ENCODE data around the gene PRDM1.

PRDM1 gene

GRCh38 chr6:106097411-106098231, 11.5 kb downstream of the PRDM1 start:
- DNase-seq (ENCODE audit: low read depth), result no peak

DNA sequence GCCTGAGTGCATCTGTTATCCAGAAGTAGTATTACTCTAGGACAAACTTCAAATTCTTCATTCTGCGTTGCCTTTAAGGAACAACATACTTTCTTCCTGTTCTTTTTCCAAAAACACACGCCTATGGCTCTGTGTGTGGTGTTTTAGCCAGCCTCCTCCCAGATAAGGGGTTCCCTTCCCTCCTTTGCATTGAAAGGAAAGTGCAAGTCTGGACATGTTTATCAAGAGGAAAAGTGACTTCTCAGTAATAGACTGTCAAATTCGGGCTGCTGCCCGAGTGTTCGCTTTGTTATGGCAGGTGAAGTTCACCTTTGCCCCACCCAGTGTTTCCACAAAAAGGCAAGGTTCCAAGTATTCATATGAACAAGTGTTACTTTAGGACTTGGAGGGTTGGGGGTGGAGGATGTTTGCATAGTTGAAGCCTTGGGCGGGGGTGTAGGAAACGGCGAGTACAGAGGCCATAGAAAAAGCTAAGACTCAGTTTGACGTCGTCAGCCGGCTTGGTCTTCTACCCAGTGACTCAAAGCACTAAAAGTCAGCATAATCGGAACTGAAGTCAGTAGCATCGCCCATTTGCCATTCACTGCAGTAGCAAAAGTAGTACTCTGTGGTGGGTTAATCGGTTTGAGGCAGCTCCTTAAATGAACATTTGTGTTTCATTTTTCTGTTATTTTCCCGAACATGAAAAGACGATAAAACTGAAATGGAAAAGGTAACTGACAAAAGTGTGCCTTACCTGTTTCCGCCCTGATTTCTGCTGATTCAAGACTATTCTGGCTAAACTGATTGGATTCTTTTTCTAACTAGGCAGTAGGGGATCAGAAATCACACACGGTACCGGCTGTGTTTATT, 12.5 kb downstream of the PRDM1 start:
- DNase-seq (ENCODE audit: low read depth), result peak; percentile 70

- DNase-seq (ENCODE audit: low read depth), result no peak
Measured at GRCh38 chr6:106099235-106099537, 13.1 kb downstream of the PRDM1 start.

- no peak for DNase-seq (ENCODE audit: low read depth)
Measured at GRCh38 chr6:106100755-106101154, 14.6 kb downstream of the PRDM1 start.

DNA sequence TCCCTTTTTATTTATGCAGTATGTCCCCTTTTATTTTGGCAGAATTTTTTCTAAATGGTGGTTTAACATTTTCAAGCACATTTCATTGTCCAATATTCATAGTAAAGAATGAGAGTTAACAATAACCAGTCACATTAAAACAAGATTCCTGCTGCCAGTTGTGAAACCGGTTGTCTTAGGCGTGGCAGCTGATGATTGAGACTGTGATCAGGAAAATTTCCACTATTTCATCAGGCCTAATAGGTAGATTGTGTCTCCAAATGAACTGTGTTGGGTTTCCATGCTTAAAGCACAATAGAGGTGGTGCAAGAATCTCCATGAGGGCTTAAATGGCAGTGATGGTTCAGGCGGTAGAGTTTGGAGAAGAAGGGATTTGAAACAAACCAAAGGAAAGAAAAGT, 15.3 kb downstream of the PRDM1 start:
- no peak for DNase-seq (ENCODE audit: low read depth)

DNA sequence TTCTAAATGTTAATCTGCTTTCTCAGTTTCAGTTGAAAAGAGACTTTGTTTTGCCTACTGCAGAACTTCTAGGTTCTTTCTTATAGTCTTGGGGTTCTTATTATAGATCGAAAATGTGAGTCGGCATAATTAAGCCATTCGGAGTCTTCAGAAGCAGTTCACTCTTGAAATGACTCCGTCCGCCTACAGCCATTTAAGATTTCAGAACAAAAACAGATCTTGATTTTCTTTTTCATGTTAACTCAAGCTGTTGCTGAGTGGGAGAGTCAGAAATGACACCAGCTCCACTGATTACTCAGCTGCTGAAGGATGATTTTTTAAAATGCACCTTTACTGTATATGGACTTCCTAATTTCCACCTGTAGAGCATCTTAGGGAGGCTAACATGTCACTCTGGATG, 15.9 kb downstream of the PRDM1 start:
- peak; percentile 36 for DNase-seq (ENCODE audit: low read depth)

DNA sequence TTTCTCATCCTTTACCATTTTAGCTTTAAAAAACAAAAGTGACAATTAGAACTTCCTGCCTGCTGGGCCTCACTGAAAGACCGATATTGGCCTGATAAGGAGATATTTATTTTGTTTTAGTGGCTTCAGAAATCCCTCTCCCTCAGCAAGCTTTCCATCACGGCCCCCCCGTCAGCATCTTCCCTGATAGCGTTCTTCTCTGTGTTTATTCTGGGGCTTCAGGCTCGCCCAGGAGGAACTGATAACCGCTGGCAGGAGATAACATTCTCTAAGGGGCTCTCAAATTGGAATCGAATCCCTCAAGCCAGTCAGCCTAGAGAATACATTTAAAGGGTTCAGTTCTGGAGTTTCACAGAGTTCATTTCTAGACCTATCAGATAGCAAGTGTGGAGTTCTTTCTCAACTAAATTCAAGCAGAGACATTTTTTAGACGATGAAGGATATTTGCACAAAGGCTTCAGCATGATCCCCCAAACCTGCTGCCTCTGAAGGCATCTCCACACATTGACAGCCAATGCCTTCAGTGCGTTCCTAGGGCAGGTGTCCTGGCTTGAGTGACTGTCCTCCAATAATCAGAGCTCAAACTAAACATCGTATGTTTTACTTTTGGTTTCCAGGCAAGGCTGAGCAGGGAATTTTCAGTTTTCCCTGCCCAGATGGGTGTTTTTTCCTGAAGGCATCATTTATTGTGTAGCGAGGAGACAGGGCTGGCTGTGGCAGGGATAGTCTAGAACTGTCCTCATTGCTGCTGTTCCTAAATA, 17.0 kb downstream of the PRDM1 start:
- no peak for DNase-seq (ENCODE audit: low read depth)

DNA sequence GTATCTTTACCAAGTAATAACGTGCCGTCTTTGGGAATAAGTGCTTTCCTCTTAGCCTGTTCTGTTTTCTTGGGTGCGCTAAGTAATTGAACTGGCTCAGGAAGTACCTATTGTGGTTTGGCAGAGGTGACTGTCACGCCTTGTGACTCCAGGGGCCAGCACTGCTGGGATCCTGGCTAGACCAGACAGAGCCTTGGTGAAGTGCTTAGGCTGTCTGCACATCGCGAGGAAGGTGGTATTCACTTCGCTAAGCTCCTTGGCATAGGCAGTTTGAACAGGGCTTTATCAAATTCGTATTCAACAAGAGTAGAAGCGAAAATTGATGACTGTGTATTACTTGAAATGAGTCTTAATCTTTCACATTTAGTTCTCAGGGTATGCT, 17.6 kb downstream of the PRDM1 start:
- peak; percentile 44 for DNase-seq (ENCODE audit: low read depth)

- DNase-seq (ENCODE audit: low read depth), result no peak
Measured at GRCh38 chr6:106104476-106104875, 18.3 kb downstream of the PRDM1 start.

- DNase-seq (ENCODE audit: low read depth), result no peak
Measured at GRCh38 chr6:106104941-106105340, 18.8 kb downstream of the PRDM1 start.

- DNase-seq (ENCODE audit: low read depth), result no peak
Measured at GRCh38 chr6:106105493-106105892, 19.4 kb downstream of the PRDM1 start.

- DNase-seq (ENCODE audit: low read depth), result no peak
Measured at GRCh38 chr6:106106276-106107042, 20.3 kb downstream of the PRDM1 start.

DNA sequence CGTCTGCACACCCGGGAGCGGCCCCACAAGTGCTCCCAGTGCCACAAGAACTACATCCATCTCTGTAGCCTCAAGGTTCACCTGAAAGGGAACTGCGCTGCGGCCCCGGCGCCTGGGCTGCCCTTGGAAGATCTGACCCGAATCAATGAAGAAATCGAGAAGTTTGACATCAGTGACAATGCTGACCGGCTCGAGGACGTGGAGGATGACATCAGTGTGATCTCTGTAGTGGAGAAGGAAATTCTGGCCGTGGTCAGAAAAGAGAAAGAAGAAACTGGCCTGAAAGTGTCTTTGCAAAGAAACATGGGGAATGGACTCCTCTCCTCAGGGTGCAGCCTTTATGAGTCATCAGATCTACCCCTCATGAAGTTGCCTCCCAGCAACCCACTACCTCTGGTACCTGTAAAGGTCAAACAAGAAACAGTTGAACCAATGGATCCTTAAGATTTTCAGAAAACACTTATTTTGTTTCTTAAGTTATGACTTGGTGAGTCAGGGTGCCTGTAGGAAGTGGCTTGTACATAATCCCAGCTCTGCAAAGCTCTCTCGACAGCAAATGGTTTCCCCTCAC, 21.0 kb downstream of the PRDM1 start:
- DNase-seq (ENCODE audit: low read depth), result no peak

DNA sequence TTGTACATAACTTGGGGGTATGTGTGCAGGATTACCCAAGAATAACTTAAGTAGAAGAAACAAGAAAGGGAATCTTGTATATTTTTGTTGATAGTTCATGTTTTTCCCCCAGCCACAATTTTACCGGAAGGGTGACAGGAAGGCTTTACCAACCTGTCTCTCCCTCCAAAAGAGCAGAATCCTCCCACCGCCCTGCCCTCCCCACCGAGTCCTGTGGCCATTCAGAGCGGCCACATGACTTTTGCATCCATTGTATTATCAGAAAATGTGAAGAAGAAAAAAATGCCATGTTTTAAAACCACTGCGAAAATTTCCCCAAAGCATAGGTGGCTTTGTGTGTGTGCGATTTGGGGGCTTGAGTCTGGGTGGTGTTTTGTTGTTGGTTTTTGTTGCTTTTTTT, 22.0 kb downstream of the PRDM1 start:
- DNase-seq (ENCODE audit: low read depth), result no peak

- DNase-seq (ENCODE audit: low read depth), result no peak
Measured at GRCh38 chr6:106109029-106109428, 22.9 kb downstream of the PRDM1 start.

DNA sequence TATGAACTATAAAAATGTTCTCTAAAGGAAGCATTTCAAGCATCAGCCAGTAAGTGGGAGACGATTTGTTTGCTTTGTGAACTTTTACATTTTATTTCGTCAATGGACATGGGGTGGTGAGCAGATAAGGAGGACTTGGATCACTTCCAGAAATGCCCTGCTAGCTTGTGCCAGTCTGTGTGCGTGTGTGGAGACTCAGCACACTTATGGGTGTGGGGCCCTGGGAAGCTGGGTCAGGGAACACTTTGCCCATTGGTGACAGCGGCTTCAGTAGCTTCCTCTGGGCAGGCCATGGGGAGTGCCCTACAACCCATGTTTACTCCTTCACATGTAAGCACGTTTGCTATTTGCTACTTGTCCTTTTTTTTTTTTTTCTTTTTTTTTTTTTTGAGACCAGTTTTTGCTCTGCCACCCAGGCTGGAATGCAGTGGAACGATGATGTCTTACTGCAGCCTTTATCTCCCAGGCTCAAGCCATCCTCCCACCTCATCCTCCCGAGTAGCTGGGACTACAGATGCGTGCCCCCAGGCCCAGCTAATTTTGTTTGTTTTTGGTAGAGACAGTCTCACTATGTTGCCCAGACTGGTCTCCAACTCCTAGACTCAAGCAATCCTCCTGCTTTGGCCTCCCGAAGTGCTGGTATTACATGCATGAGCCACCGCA, 24.2 kb downstream of the PRDM1 start:
- no peak for DNase-seq (ENCODE audit: low read depth)

GRCh38 chr6:106112433-106112832, 26.3 kb downstream of the PRDM1 start:
- DNase-seq (ENCODE audit: low read depth), result no peak

GRCh38 chr6:106113256-106113959, 27.3 kb downstream of the PRDM1 start:
- no peak for DNase-seq (ENCODE audit: low read depth)

DNA sequence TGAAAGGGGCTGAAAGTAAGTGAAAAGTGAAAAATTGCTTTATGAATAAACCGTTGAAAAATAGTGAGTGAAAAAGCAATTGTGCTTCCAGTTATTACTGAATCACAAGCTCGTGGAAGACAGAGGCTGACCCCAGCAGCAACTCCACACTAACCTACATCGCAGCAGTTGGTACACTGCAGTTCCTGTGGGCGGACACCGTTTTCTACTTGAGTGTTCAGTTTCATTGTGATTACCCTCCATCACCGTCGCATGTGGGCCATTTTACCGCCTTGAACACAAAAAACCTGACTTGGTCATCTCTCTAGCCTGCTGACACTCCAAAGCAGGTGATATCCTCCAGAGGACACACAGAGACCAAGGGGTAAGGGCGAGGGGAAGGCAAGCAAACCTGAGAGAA, 28.4 kb downstream of the PRDM1 start:
- peak; percentile 66 for DNase-seq (ENCODE audit: low read depth)

DNA sequence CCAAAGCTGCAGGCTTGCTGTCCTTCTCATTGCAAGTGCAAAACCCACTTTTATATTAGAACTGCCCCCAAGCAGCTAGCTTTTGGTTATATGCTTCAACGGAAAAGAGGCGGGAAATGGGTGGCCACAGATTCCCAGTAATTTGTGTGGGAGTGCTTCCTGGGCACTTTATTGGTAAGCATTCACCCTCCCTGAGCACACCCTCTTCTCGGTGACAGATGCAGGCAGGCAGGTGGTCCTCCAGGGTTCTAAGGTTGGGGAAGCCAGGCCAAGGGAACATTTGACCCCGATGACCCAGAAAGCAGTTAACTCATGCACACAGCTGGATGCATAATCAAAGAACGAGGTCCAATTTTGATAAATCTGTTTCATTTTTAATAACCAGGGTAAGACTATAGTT, 29.1 kb downstream of the PRDM1 start:
- DNase-seq (ENCODE audit: low read depth), result no peak

All from activated T-helper 9 cell treated with anti-CD3 and anti-CD28 coated beads, Interleukin-2, amount 50 U/mL, for 16 hours (primary cell).